HL-60 (cell line): ENCODE data around the gene RRAGD.

Experiments used
- CTCF ChIP-seq: IDR thresholded peaks from one replicate; pipeline ENCODE4 v1.5.1; 2011; ENCODE audit warnings: low read length, control low read depth, inconsistent platforms; ENCODE audit not compliant: insufficient read depth
- POLR2AphosphoS5 ChIP-seq: IDR thresholded peaks from 2 replicates; pipeline ENCODE4 v1.6.1; 2012; ENCODE audit warnings: low read depth

GRCh38 chr6:89330910-89331309 lies 81.2 kb downstream of the RRAGD start:
- no peak for TF ChIP-seq CTCF
- no peak for TF ChIP-seq POLR2AphosphoS5
